Effector memory CD4-positive, alpha-beta T cell (primary cell): ENCODE results near the gene ISL1.

Experiments
- DNase-seq, 3 donors: peaks; one replicate each; pipeline ENCODE4 v3.0.0-alpha.2; 2020
- H3K27ac ChIP-seq: 2 replicates; pipeline ENCODE4 v1.7.0; 2013; ENCODE audit warnings: mild to moderate bottlenecking, low read length, moderate library complexity; ENCODE audit not compliant: insufficient read depth, poor library complexity, severe bottlenecking
- H3K27me3 ChIP-seq: replicated peaks from 2 replicates; pipeline ENCODE4 v1.7.0; 2013; ENCODE audit warnings: mild to moderate bottlenecking, low read length; ENCODE audit not compliant: insufficient read depth, control insufficient read depth, poor library complexity, severe bottlenecking
- H3K36me3 ChIP-seq: 2 replicates; pipeline ENCODE4 v1.7.0; 2013; ENCODE audit warnings: mild to moderate bottlenecking, low read length, moderate library complexity; ENCODE audit not compliant: control insufficient read depth, insufficient read depth
- H3K4me1 ChIP-seq: 2 replicates; pipeline ENCODE4 v1.7.0; 2013; ENCODE audit warnings: low read length, mild to moderate bottlenecking; ENCODE audit not compliant: control insufficient read depth, insufficient read depth, poor library complexity, severe bottlenecking
- H3K4me3 ChIP-seq: 2 replicates; pipeline ENCODE4 v1.7.0; 2013; ENCODE audit warnings: low read length, low read depth, mild to moderate bottlenecking; ENCODE audit not compliant: insufficient read depth, poor library complexity, severe bottlenecking
- H3K9me3 ChIP-seq: 2 replicates; pipeline ENCODE4 v1.7.0; 2013; ENCODE audit warnings: mild to moderate bottlenecking, low read length, moderate library complexity; ENCODE audit not compliant: control insufficient read depth

Gene ISL1

GRCh38 chr5:51439232-51439631 lies 56.0 kb downstream of the ISL1 start:
- Histone ChIP-seq H3K27me3 (no peaks in the 10 kb centered on the region), H3K27ac (no peak overlapping the region), H3K4me3 (no peak overlapping the region), H3K4me1 (no peaks in the 10 kb centered on the region), H3K36me3 (no peaks in the 10 kb centered on the region), H3K9me3 (no peaks in the 10 kb centered on the region)
- no peak for DNase-seq
